ENCODE measurements around the gene GRK5.

Gene GRK5

DNA sequence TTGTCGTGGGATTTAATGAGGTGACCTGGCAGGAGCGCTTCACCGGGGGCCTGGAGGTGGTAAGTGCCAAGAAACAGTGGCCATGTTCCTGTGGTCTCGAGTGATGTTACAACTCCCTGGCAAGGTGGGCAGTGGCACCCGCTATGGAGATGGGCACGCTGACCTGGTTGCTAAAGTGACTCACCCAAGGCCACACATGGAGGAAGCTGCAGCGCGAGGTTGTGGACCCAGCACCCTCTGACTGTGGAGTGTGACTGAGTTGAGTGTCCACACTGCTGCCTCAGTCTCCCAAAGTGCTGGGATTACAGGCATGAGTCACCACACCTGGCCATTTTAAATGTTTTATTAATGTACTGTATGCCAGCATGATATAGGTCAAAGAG, 261.9 kb downstream of the GRK5 start:
- no peak for DNase-seq (ENCODE audit: low read depth in 3 of 3, low spot score in 1 of 3)

DNA sequence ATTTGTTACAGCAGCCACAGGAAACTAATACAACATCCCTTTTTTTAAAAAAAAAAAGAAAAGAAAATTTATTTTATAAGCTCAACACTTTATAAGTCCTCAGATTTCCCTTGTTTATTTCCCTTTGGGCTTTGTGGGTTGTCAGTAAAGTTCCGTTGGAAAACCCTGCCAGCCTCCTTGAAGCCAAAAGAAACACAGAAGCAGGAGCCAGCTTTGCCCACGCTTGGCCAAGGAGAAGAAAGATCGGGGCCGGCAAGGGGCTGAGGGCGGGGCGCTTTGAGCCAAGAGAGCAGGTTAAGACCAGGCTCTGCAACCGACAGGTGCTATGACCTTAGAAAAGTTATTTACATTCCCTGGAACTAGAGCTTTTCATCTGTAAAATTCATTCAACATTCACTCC, 262.5 kb downstream of the GRK5 start:
- no peak for DNase-seq (ENCODE audit: low read depth in 3 of 3, low spot score in 1 of 3)

DNA sequence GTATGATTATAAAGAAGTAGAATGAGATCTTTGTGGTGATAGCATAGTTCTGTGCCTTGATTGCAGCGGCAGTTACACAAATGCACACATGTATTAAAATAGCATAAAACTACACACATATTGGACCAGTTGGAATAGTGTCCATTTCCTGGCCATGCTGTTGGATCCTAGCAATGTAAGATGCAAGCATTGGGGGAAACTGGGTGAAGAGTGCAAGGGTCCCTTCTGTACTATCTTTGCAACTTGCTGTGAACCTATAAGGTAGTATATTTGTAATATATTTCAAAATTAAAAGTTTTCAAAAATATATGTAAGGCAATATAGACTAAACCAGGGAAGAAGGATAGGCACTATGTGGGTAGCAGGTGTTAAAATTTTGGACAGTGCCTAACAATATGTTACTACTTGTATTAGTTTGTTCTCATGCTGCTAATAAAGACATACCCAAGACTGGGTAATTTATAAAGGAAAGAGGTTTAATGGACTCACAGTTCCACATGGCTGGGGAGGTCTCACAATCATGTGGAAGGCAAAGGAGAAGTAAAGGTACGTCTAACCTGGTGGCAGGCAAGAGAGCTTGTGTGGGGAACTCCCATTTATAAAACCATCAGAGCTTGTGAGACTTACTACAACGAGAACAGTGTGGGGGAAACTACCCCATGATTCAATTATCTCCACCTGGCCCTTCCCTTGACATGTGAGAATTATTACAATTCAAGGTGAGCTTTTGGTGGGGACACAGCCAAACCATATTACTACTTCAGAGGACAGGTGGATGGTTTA, 263.7 kb downstream of the GRK5 start:
- DNase-seq (ENCODE audit: low read depth in 3 of 3, low spot score in 1 of 3): no peak

DNA sequence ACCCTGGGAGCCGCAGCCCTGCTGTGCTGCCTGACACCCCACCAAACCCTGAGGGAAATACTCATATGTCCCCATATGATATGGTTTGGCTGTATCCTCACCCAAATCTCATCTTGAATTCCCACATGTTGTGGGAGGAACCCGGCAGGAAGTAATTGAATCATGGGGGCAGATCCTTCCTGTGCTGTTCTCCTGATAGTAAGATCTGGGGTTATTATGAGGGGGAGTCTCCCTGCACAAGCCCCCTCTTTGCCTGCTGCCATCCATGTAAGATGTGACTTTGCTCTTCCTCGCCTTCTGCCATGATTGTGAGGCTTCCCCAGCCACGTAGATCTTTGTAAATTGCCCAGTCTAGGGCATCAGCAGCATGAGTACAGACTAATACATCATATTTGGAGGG, 266.4 kb downstream of the GRK5 start:
- DNase-seq (ENCODE audit: low read depth in 3 of 3, low spot score in 1 of 3): no peak

DNA sequence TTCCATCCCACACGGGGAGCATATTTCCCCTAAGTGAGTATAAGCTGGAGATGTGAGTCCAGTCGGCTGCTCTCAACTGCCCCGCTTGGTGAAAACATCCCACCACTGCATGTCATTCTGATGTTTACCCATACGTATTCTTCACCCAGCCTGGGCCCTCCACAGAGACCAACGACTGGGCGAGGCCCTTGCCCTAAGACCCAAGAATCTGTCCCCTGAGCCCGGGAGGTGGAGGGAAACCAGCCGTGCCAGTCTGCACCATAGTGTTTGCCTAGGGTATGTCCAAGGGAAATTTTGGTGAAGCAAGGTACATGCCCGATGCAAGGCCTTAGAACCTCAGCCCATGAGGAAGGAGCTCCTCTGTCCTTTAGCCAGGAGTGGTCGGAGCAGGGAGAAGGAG, 267.2 kb downstream of the GRK5 start:
- DNase-seq (ENCODE audit: low read depth in 3 of 3, low spot score in 1 of 3): no peak

DNA sequence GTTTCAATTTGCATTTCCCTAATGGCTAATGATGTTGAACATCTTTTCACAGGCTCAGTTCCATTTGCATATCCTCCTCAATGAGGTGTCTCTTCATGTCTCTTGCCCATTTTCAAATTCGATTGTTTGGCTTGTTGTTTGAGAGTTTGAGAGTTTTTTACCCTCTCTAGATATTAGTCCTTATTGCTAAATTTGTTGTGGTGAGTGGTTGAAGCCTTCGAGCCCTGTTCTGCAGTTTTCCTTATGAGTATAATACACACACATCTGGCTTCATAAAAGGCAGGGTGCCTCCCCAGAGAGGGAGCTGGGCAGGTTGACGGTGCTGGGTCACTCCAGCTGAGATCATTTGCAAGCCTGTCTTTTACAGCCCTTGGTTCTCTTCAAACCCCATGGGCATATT, 270.1 kb downstream of the GRK5 start:
- DNase-seq (ENCODE audit: low read depth in 3 of 3, low spot score in 1 of 3): no peak

DNA sequence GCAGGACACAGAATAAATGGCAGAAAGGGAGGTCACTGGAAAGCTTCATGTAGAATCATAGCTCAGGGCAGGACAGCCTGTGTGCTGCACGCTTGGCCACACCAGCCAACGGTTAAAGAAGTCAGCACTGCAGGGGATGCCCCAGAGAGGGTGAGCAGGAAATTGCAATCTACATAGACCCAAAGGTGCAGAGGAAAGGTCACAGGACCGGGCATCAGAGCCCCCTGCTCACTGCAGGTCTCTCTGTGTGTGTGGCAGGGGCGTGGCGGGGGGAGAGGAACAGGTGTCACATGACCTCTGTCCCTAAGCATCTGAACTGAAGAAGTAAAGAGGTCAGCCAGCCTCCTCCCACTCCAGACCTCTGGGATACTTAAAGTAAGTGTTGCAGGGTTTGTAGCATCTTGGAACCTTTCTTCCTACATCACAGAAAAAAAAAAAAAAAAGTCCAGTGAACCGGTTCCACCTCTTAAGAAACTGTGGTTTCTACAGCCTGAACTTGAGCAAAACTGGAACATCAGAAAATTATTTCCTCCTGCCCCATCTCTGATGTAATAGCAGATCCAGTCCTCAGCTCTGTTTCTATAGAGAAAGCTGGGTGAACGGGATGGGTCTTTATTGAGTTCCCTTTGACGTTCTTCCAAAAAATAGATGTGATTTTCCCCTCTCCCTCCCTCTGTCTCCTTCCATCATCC, 270.9 kb downstream of the GRK5 start:
- DNase-seq (ENCODE audit: low read depth in 3 of 3, low spot score in 1 of 3): no peak

DNA sequence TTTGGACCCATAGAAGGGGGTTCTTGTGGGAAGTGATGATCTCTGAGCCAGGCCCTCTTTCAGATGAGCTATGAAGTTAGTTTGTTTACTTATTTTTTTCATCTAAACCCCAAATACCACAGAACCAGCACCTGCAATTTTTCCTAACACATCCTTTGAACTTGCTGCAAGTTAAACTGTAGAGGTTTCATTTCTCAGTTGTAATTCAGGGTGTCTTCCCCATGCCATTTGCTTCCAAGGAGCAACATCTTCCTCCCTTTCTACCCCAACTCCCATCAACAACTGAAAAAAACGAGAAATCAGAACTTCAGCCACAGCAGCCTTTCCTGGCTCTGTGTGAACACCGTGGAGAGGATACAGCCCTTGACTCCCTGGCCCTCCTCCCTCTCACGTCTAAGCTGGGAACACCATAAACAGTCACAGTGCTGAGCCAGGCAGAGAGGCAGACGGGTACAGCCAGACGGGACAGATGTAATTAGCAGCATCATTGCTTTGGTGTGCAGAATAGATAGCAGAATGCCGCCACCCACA, 271.5 kb downstream of the GRK5 start:
- no peak for DNase-seq (ENCODE audit: low read depth in 3 of 3, low spot score in 1 of 3)

DNA sequence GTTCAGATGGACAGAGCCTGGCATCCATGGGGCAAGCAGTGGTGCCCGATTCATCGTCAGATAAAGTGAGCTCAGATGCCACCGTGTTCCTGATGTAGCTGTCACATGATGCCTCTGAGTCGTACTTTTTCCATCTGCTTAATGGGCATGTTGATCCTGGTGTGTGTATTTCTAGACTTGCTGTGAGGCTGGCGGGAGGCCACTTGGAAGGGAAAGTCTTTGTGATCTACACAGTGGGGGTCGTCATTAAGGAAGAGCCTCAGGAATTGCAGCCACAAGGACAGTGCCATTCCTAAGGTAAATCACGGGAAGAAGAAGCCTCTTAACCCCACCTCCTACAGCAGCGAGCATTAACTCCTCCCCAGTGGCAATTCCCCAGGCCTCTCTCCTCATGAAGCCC, 272.2 kb downstream of the GRK5 start:
- no peak for DNase-seq (ENCODE audit: low read depth in 3 of 3, low spot score in 1 of 3)

DNA sequence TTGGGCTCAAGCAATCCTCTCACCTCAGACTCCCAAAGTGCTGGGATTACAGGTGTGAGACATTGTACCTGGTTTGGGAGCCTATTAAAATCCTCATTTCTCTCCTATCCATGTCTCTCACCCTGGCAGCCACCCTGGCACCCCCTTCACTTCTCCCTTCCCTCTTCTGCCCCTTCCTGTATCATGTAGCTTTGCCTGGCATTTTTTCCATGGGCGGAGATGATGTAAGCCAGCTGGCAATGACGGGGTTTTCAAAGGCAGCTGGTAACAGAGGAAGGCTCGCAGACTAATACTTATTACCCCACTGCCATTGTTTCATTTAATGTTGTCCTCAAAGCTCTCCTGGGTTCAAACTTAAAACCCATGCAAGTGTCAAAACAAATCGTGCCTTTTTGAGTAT, 273.3 kb downstream of the GRK5 start:
- no peak for DNase-seq (ENCODE audit: low read depth in 3 of 3, low spot score in 1 of 3)

DNA sequence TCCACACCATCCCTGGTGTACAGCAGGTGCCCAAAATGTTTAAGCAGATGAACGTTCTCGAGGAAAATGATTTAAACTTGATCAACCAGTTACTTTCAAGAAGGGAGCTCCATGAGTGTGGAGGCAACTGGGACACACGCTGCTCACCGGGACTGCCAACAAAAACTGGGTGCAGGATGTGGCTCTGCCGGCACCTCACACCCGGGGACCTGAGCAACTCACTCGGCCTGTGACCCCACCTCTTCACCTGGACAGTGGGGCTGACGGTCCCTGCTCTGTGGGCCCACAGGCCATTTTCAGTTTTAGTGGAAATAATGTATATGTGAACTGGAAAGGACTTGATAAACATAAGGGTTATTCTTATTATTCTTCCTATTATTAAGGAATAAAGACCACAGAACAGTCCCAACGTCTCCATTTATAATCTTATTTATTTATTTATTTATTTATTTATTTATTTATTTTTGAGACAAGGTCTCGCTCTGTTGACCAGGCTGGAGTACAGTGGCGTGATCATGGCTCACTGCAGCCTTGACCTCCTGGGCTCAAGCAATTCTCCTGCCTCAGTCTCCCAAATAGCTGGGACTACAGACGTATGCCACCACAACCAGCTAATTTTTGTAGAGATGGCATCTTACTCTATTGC, 274.5 kb downstream of the GRK5 start:
- DNase-seq (ENCODE audit: low read depth in 3 of 3, low spot score in 1 of 3): no peak

DNA sequence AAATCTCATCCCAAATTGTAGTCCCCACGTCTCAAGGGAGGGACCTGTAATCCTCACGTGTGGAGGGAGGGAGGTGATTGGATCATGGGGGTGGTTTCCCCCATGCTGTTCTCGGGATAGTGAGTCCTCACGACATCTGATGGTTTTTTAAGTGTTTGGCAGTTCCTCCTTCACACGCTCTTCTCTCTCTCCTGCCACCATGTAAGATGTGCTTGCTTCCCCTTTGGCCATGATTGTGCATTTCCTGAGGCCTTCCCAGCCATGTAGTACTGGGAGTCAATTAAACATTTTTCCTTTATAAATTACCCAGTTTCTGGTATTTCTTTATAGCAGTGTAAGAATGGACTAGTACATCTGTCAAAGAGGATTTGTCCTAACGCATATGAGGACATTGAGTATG, 275.6 kb downstream of the GRK5 start:
- DNase-seq (ENCODE audit: low read depth in 3 of 3, low spot score in 1 of 3): no peak

DNA sequence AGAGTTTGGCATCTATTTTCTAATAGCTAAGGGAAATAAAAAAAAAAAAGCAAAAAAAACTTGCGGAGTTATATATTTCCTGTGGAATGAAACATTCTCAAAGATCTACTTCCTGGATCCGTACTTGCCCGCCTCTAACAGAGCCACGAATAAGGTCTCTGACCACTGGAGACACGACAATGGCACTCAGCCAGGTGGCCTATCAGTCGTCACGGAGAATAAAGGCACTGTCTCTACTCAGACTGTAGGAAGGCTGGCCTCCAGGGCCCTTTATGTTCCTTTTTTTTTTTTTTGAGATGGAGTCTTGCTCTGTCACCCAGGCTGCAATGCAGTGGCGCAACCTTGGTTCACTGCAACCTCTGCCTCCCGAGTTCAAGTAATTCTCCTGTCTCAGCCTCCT, 276.5 kb downstream of the GRK5 start:
- no peak for DNase-seq (ENCODE audit: low read depth in 3 of 3, low spot score in 1 of 3)

DNA sequence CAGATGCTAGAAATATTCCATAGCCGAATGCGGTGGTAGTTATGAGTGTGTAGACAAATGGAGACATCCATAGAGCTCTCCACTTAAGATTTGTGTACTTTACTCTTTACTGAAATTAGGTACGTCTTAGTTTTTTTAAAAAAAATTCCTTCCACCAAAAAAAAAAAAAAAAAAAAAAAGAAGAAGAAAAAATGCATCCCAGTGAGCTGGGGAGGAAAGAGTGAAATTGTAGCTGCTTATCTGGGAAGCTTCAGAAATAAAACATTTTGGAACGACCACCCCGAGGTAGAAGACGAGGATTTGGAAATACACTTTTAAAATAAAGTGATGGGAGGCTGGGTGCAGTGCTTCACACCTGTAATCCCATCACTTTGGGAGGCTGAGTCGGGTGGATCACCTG, 281.3 kb downstream of the GRK5 start:
- DNase-seq (ENCODE audit: low read depth in 3 of 3, low spot score in 1 of 3): no peak

DNA sequence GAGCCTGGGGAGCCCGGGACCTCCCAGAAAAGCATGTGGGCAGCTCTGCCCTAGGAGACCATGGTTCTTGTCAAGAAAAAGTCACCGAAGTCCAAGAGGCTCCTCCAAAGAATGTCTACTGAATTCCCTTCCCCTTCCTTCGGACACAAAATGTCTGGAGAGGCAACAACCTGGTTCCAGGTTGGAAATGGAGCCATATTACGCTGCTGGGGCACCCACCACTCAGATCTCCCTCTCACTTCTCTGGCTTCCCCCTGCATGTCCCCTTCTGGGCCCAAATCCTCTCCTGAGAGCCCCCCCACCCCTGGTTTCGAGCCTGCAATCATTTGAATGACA, 282.6 kb downstream of the GRK5 start:
- no peak for DNase-seq (ENCODE audit: low read depth in 3 of 3, low spot score in 1 of 3)

DNA sequence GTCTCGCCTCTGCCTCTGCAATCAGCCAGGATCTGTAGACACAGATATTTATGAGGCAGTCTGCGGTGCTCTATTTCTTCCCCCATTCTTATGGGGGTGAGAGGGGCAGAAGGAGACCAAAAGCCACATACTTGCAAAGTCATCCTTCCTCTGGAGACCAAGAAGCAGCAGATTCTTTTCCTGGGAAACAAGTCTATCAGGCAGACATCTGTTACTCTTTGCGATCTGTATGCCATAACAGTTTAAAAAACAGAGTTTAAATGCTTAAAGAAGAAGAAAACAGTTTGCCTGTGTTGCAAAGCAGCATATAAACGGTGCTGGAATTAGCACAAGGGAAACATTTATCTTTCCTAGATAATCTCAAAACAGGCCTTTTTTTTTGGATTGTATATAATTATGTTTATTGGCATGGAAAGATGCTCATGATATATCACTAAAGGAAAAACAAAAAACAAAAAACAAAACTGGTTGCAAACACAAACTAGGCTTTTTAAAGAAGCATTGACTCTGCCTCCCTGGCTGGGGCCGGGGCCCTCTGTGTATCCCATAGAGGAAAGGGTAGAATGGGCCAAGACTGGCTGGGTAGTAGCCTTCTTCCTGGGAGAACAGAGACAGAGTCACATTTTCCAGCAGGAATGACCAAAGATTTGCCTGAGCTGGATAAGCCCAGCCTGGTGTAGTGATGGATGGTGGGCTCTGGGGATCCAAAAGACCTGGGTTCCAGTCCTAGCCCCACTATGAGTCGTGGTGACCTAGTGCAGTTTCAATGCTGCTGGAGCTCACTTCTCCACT, 284.8 kb downstream of the GRK5 start:
- DNase-seq (ENCODE audit: low read depth in 3 of 3, low spot score in 1 of 3): no peak

DNA sequence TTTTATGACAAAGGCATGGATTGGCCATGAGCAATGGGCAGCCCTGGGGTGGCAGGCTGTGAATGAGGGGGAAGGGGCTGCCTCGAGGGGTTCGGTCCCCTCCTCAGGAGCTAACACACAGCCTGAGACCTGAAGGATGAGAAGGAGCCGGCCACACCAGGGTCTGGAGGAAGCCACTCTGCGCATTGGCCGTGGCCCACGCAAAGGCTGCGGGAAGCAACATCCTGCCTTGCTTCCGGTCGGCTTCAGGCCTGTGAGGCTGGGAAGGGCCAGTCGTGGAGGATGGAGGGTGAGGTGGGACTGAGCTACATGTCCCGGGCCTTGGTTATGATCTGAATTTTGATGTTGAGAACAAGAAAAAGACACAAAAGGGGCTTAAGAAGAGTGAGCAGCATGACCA, 285.8 kb downstream of the GRK5 start:
- no peak for DNase-seq (ENCODE audit: low read depth in 3 of 3, low spot score in 1 of 3)

DNA sequence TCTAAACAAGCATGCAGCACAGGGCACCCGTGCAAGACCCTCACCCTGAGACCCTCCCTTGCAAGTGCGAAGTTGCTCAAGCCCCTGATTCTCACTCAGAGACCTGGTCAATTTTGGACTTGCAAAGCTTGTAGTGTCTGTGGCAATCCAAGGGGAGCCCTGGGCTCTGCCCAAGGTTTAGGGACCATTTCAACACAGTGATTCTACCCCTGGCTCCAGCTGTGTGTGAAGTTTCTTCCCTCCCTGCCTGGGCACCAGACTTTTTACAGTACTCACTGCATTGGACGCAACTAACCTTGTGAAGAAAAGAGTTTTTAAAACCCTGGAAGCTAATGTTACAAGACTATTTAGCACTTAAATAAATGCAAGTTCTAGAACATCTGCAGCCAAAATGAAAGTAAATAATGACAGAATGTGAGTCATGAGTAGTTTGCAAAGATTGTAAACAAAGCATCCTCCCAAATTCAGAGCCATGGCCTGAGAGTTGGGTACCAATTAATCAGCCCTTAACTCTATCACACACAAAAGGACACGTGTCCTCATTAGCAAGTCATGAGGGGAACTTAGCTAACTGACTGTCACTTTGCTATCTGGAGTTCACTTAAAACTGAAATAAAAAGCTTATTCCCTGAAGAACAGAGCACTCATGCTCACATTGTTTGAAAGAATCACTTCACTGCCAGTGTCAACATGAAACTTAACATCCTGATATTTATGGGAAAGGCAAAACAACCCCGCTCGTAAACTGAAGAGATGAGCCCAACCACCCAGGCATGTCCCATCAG, 287.1 kb downstream of the GRK5 start:
- DNase-seq (ENCODE audit: low read depth in 3 of 3, low spot score in 1 of 3): no peak

DNA sequence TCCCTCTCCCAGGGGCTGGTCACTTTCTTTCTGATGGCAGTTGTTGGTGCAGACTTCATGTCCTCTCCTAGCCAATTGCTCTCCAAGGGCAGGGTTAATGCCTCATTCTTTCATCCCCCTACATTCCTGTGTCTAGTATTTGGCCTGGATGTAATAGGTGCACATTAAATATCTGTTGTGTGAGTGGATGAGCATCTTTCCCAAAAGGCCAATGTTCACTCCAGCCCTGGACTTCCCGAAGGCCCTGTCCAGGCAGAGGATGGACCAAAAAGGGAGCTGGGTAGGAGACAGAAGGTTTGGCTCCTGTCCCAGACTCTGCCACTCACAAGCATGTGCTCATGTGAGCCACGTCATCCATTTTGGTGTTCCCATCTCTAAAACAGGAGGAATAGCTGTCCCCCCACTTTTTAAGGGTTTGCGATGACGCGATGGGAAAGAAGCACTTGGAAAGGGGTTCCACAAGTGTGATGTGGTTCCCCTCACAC, 287.7 kb downstream of the GRK5 start:
- DNase-seq (ENCODE audit: low read depth in 3 of 3, low spot score in 1 of 3): no peak

DNA sequence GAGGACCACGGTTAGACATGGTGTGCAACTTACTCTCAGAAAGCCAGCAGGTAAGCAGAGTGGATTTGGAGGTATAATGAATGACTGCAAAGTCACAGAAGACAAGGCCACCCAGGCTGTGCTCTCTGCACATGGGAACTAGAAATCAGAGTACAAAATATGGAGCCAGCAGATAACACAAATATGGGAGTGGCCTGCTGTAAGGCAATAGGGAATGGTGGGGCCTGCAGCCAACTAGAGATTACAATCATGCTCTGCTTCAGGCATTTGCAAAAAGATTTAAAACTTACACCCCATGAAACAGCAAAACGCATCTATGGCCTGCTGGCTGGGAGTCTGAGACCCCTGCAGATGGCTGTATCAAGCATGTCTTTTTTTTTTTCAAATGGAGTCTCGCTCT, 288.2 kb downstream of the GRK5 start:
- no peak for DNase-seq (ENCODE audit: low read depth in 3 of 3, low spot score in 1 of 3)

DNA sequence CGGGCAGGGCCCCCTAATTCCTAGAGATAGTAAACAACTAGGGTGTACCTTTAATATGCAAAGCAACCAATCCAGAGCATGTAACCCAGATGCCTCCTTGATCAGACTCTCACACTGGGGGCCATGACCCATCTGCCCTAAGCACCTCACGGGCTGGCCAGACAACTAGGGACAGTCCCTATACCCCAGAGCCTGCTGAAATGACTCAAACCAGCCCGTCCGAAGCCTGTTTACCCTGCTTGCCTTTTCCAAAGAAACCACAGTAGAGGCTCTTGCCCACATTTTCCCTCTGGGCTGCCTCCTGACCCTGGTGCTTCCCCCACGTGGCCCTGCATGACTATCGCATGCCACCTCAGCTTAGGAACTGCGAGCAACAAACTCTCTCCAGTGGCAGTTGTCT, 288.9 kb downstream of the GRK5 start:
- no peak for DNase-seq (ENCODE audit: low read depth in 3 of 3, low spot score in 1 of 3)

Data from stimulated activated CD4-positive, alpha-beta T cell treated with anti-CD3 and anti-CD28 coated beads, TNF-alpha, amount 100 ng/mL, for 1 hour (primary cell).